CD4-positive, CD25-positive, alpha-beta regulatory T cell (primary cell): ENCODE results near the gene TMA7B. TPM values are rescaled to one million over a fixed set of nuclear protein-coding genes. Genes with fewer than 3 reads are reported as not detected.

Source experiments
- ATAC-seq, 2 donors: fragments of 150-1000 bp; cut with Tn5 transposase; one replicate each; pipeline ENCODE4 v1.10.0; 2021; ENCODE audit warnings: low read depth in 2 of 2, moderate number of reproducible peaks in 2 of 2, moderate library complexity in 1 of 2
- DNase-seq, 3 donors: peaks; one replicate each; pipeline versions ENCODE4 v3.0.0 to v3.0.0-alpha.2; 2012 to 2022; ENCODE audit warnings: mixed read lengths in 1 of 3
- H3K27ac ChIP-seq: one replicate; pipeline ENCODE4 v1.7.0; 2013; ENCODE audit warnings: mild to moderate bottlenecking, low read length; ENCODE audit not compliant: insufficient read depth, poor library complexity, severe bottlenecking
- H3K27me3 ChIP-seq: one replicate; pipeline ENCODE4 v1.7.0; 2013; ENCODE audit warnings: low read length; ENCODE audit not compliant: control insufficient read depth, insufficient read depth
- H3K36me3 ChIP-seq: one replicate; pipeline ENCODE4 v1.7.0; 2013; ENCODE audit warnings: mild to moderate bottlenecking, low read length, moderate library complexity; ENCODE audit not compliant: control insufficient read depth, insufficient read depth
- H3K4me1 ChIP-seq: 2 replicates; pipeline ENCODE4 v1.7.0; 2013; ENCODE audit warnings: mild to moderate bottlenecking, low read length; ENCODE audit not compliant: insufficient read depth, control insufficient read depth, poor library complexity, severe bottlenecking
- H3K4me3 ChIP-seq: one replicate; pipeline ENCODE4 v1.7.0; 2013; ENCODE audit warnings: low read depth, mild to moderate bottlenecking, low read length, moderate library complexity
- H3K9me3 ChIP-seq, 2 experiments: 1 replicate in 1 of 2; 2 replicates in 1 of 2; pipeline ENCODE4 v1.7.0; 2013; ENCODE audit warnings: low read length in 2 of 2, mild to moderate bottlenecking in 1 of 2, moderate library complexity in 1 of 2; ENCODE audit not compliant: control insufficient read depth in 2 of 2
- H3K27ac Mint-ChIP-seq, 3 donors: one replicate each; pipeline ENCODE4 v1.8.0; 2020 to 2022; ENCODE audit warnings: mild to moderate bottlenecking in 3 of 3, mixed read lengths in 3 of 3, moderate library complexity in 2 of 3
- H3K27me3 Mint-ChIP-seq: one replicate; pipeline ENCODE4 v1.8.0; 2022; ENCODE audit warnings: mild to moderate bottlenecking, mixed read lengths
- H3K36me3 Mint-ChIP-seq: one replicate; pipeline ENCODE4 v1.8.0; 2020; ENCODE audit warnings: mixed read lengths
- H3K4me1 Mint-ChIP-seq, 4 donors: one replicate each; pipeline ENCODE4 v1.8.0; 2020 to 2022; ENCODE audit warnings: mixed read lengths in 4 of 4, mild to moderate bottlenecking in 1 of 4
- H3K4me3 Mint-ChIP-seq, 4 donors: one replicate each; pipeline ENCODE4 v1.8.0; 2020 to 2022; ENCODE audit warnings: mild to moderate bottlenecking in 4 of 4, mixed read lengths in 4 of 4, moderate library complexity in 3 of 4
- H3K9me3 Mint-ChIP-seq, 7 donors: one replicate each; pipeline ENCODE4 v1.8.0; 2020 to 2022; ENCODE audit warnings: mixed read lengths in 7 of 7, mild to moderate bottlenecking in 3 of 7, moderate library complexity in 2 of 7
- polyA plus RNA-seq, 4 donors: library from polyadenylated mRNA; unstranded; fragments of 300-500 nt; fragmentation: Illumina TruSeq; gene quantifications; one replicate each; pipeline ENCODE4 v1.2.3, GENCODE V29; 2021
- total RNA-seq: library from RNA; stranded (reverse); gene quantifications from one replicate; pipeline ENCODE4 v1.2.3, GENCODE V29; 2022

TMA7B gene
- total and polyA plus RNA-seq, 5 donors from 2014 or later = 0.91 to 13.0 (median 1.7) TPM

- DNase-seq = no peak
- H3K27me3 ChIP-seq = no peaks in the 10 kb centered on the region
- peak overlapping the region; percentile 80 for H3K27ac ChIP-seq
- peaks cover 34 to 75% (median 61%) of the 10 kb centered on the region in 4 donors for H3K4me1 Mint-ChIP-seq
- H3K27me3 Mint-ChIP-seq = no peaks in the 10 kb centered on the region
- H3K36me3 ChIP-seq = no peaks in the 10 kb centered on the region
- H3K9me3 ChIP-seq = no peaks in the 10 kb centered on the region
- H3K4me1 ChIP-seq = peaks cover 97% of the 10 kb centered on the region
- H3K4me3 Mint-ChIP-seq = peak overlapping the region; percentile 47 to 79 (median 71)
- H3K4me3 ChIP-seq = peak overlapping the region; percentile 67
- no peaks in the 10 kb centered on the region for H3K9me3 Mint-ChIP-seq
- H3K27ac Mint-ChIP-seq = peak overlapping the region; percentile 90 to 99 (median 96)
- ATAC-seq = no peak
- H3K36me3 Mint-ChIP-seq = peaks cover 10% of the 10 kb centered on the region
These were observed 25.1 kb upstream of the TMA7B start for GRCh38 chr22:39935116-39935515.

- H3K4me3 Mint-ChIP-seq = peak overlapping the region; percentile 47 to 83 (median 72)
- H3K27me3 ChIP-seq = no peaks in the 10 kb centered on the region
- no peaks in the 10 kb centered on the region for H3K9me3 ChIP-seq
- H3K27me3 Mint-ChIP-seq = no peaks in the 10 kb centered on the region
- peak overlapping the region; percentile 90 to 99 (median 96) for H3K27ac Mint-ChIP-seq
- no peak for DNase-seq
- H3K27ac ChIP-seq = peak overlapping the region; percentile 80
- no peak for ATAC-seq
- H3K4me1 Mint-ChIP-seq = peaks cover 38 to 80% (median 66%) of the 10 kb centered on the region in 4 donors
- H3K36me3 ChIP-seq = no peaks in the 10 kb centered on the region
- peaks cover 97% of the 10 kb centered on the region for H3K4me1 ChIP-seq
- H3K36me3 Mint-ChIP-seq = peaks cover 10% of the 10 kb centered on the region
- H3K9me3 Mint-ChIP-seq = no peaks in the 10 kb centered on the region
- H3K4me3 ChIP-seq = peak overlapping the region; percentile 67
These were observed 24.6 kb upstream of the TMA7B start for GRCh38 chr22:39935612-39936011.

- H3K27me3 ChIP-seq = no peaks in the 10 kb centered on the region
- H3K27ac ChIP-seq = peak overlapping the region; percentile 80
- Mint-ChIP-seq H3K9me3 (no peaks in the 10 kb centered on the region), H3K36me3 (peaks cover 10% of the 10 kb centered on the region), H3K27ac (peak overlapping the region; percentile 90 to 99 (median 96)), H3K27me3 (no peaks in the 10 kb centered on the region), H3K4me1 (peaks cover 46 to 90% (median 73%) of the 10 kb centered on the region in 4 donors), H3K4me3 (peak overlapping the region; percentile 47 to 83 (median 72))
- DNase-seq = no peak
- H3K4me1 ChIP-seq = peaks cover 97% of the 10 kb centered on the region
- no peak for ATAC-seq
- H3K4me3 ChIP-seq = peak overlapping the region; percentile 67
- no peaks in the 10 kb centered on the region for H3K36me3 ChIP-seq
- no peaks in the 10 kb centered on the region for H3K9me3 ChIP-seq
These were observed 23.6 kb upstream of the TMA7B start for GRCh38 chr22:39936523-39937145.

- H3K27ac Mint-ChIP-seq = peak overlapping the region; percentile 88 to 96 (median 90)
- no peaks in the 10 kb centered on the region for H3K9me3 ChIP-seq
- H3K4me3 ChIP-seq = peak overlapping the region; percentile 67
- DNase-seq = peak in 2 of 3 donors; percentile 54 to 64
- H3K27me3 ChIP-seq = no peaks in the 10 kb centered on the region
- no peaks in the 10 kb centered on the region for H3K27me3 Mint-ChIP-seq
- H3K9me3 Mint-ChIP-seq = no peaks in the 10 kb centered on the region
- no peaks in the 10 kb centered on the region for H3K36me3 ChIP-seq
- peaks cover 10% of the 10 kb centered on the region for H3K36me3 Mint-ChIP-seq
- peak overlapping the region; percentile 80 for H3K27ac ChIP-seq
- peak; percentile 54 to 66 for ATAC-seq
- peaks cover 95% of the 10 kb centered on the region for H3K4me1 ChIP-seq
- peak overlapping the region; percentile 61 to 89 (median 80) for H3K4me3 Mint-ChIP-seq
- peaks cover 50 to 98% (median 79%) of the 10 kb centered on the region in 4 donors for H3K4me1 Mint-ChIP-seq
These were observed 22.3 kb upstream of the TMA7B start for GRCh38 chr22:39937906-39938305.

- H3K4me1 ChIP-seq = peaks cover 95% of the 10 kb centered on the region
- peak overlapping the region; percentile 61 to 89 (median 80) for H3K4me3 Mint-ChIP-seq
- H3K4me3 ChIP-seq = peak overlapping the region; percentile 67
- H3K27ac Mint-ChIP-seq = peak overlapping the region; percentile 88 to 96 (median 90)
- ATAC-seq (no peak), DNase-seq (peak in 1 of 3 donors; percentile 18)
- H3K9me3 ChIP-seq = no peaks in the 10 kb centered on the region
- no peaks in the 10 kb centered on the region for H3K27me3 Mint-ChIP-seq
- no peaks in the 10 kb centered on the region for H3K9me3 Mint-ChIP-seq
- H3K27me3 ChIP-seq = no peaks in the 10 kb centered on the region
- H3K27ac ChIP-seq = peak overlapping the region; percentile 80
- peaks cover 14% of the 10 kb centered on the region for H3K36me3 Mint-ChIP-seq
- H3K36me3 ChIP-seq = no peaks in the 10 kb centered on the region
- H3K4me1 Mint-ChIP-seq = peaks cover 50 to 98% (median 78%) of the 10 kb centered on the region in 4 donors
These were observed 21.6 kb upstream of the TMA7B start for GRCh38 chr22:39938509-39939111.

- peak overlapping the region; percentile 69 for H3K27ac ChIP-seq
These were observed 20.4 kb upstream of the TMA7B start for GRCh38 chr22:39939830-39940229.

GRCh38 chr22:39940757-39941305 lies 19.4 kb upstream of the TMA7B start:
- Mint-ChIP-seq H3K4me3 (peak overlapping the region; percentile 5 to 58 (median 46)), H3K36me3 (peaks cover 9% of the 10 kb centered on the region), H3K4me1 (peaks cover 56 to 98% (median 77%) of the 10 kb centered on the region in 4 donors), H3K27ac (peak overlapping the region; percentile 38 to 90 (median 87)), H3K27me3 (no peaks in the 10 kb centered on the region), H3K9me3 (no peaks in the 10 kb centered on the region)
- H3K9me3 ChIP-seq = no peaks in the 10 kb centered on the region
- H3K4me1 ChIP-seq = peaks cover 93% of the 10 kb centered on the region
- ATAC-seq (peak; percentile 69 to 70), DNase-seq (peak in 2 of 3 donors; percentile 68 to 83)
- H3K4me3 ChIP-seq = peak overlapping the region; percentile 60
- H3K27ac ChIP-seq = peak overlapping the region; percentile 69
- peaks cover 2% of the 10 kb centered on the region for H3K36me3 ChIP-seq
- H3K27me3 ChIP-seq = no peaks in the 10 kb centered on the region

More at GRCh38 chr22:39939830-39940229, 20.4 kb upstream of the TMA7B start:
- no peaks in the 10 kb centered on the region for H3K9me3 ChIP-seq
- no peaks in the 10 kb centered on the region for H3K9me3 Mint-ChIP-seq
- peaks cover 8% of the 10 kb centered on the region for H3K36me3 Mint-ChIP-seq
- peak overlapping the region in 3 of 4 donors; percentile 14 to 58 (median 48) for H3K4me3 Mint-ChIP-seq
- peak overlapping the region; percentile 60 to 90 (median 87) for H3K27ac Mint-ChIP-seq
- DNase-seq (no peak), ATAC-seq (no peak)
- H3K4me3 ChIP-seq = peak overlapping the region; percentile 60
- no peaks in the 10 kb centered on the region for H3K36me3 ChIP-seq
- no peaks in the 10 kb centered on the region for H3K27me3 ChIP-seq
- H3K4me1 ChIP-seq = peaks cover 95% of the 10 kb centered on the region
- no peaks in the 10 kb centered on the region for H3K27me3 Mint-ChIP-seq
- H3K4me1 Mint-ChIP-seq = peaks cover 53 to 98% (median 78%) of the 10 kb centered on the region in 4 donors
